Astrocyte (in vitro differentiated cells and primary cell): ENCODE data around the gene DNAJC8. TPM values are rescaled to one million over a fixed set of nuclear protein-coding genes. Genes with fewer than 3 reads are reported as not detected.
A peak's percentile ranks its signal among the peaks of the same experiment; 100 is the strongest.

ENCODE experiments used
- DNase-seq: peaks from one replicate; pipeline ENCODE4 v3.0.0-alpha.2; 2010; ENCODE audit warnings: low read depth
- FAIRE-seq: peaks from 2 replicates; lab custom pipeline; 2011; peaks lifted over from hg19 to GRCh38; lab: Jason Lieb, UNC
- H2AFZ ChIP-seq: 2 replicates; pipeline ENCODE4 v1.6.0; 2012; ENCODE audit warnings: low read depth, low read length, inconsistent platforms
- H3K27ac ChIP-seq: 2 replicates; pipeline ENCODE4 v1.5.1; 2011; ENCODE audit warnings: low read depth, low read length, inconsistent platforms
- H3K27me3 ChIP-seq: 2 replicates; pipeline ENCODE4 v1.6.0; 2011; ENCODE audit warnings: low read length, inconsistent platforms; ENCODE audit not compliant: insufficient read depth
- H3K36me3 ChIP-seq: 2 replicates; pipeline ENCODE4 v1.5.1; 2011; ENCODE audit warnings: low read length, inconsistent platforms; ENCODE audit not compliant: insufficient read depth
- H3K4me1 ChIP-seq: 2 replicates; pipeline ENCODE4 v1.5.1; 2011; ENCODE audit warnings: low read length, inconsistent platforms; ENCODE audit not compliant: insufficient read depth
- H3K4me2 ChIP-seq: 2 replicates; pipeline ENCODE4 v1.6.0; 2012; ENCODE audit warnings: low read length, inconsistent platforms
- H3K4me3 ChIP-seq: 2 replicates; pipeline ENCODE4 v1.5.1; 2011; ENCODE audit warnings: low read depth, mild to moderate bottlenecking, low read length, inconsistent platforms; ENCODE audit not compliant: insufficient read depth
- H3K79me2 ChIP-seq: 2 replicates; pipeline ENCODE4 v1.6.0; 2012; ENCODE audit warnings: mild to moderate bottlenecking, low read length, inconsistent platforms; ENCODE audit not compliant: insufficient read depth
- H3K9ac ChIP-seq: 2 replicates; pipeline ENCODE4 v1.6.0; 2012; ENCODE audit warnings: mild to moderate bottlenecking, low read length, inconsistent platforms
- H3K9me3 ChIP-seq: 2 replicates; pipeline ENCODE4 v1.5.1; 2012; ENCODE audit warnings: low read depth, mild to moderate bottlenecking, low read length, inconsistent platforms; ENCODE audit not compliant: insufficient read depth
- H4K20me1 ChIP-seq: 2 replicates; pipeline ENCODE4 v1.6.0; 2012; ENCODE audit warnings: low read length, inconsistent platforms; ENCODE audit not compliant: insufficient read depth
- H3K27ac Mint-ChIP-seq: one replicate; pipeline ENCODE4 v1.8.0; 2021; ENCODE audit warnings: mild to moderate bottlenecking, mixed read lengths; ENCODE audit not compliant: unreplicated experiment
- H3K27me3 Mint-ChIP-seq: one replicate; pipeline ENCODE4 v1.8.0; 2021; ENCODE audit warnings: low read depth, mixed read lengths; ENCODE audit not compliant: unreplicated experiment
- H3K36me3 Mint-ChIP-seq: one replicate; pipeline ENCODE4 v1.8.0; 2021; ENCODE audit warnings: low read depth, mixed read lengths; ENCODE audit not compliant: unreplicated experiment
- H3K4me1 Mint-ChIP-seq: one replicate; pipeline ENCODE4 v1.8.0; 2021; ENCODE audit warnings: low read depth, mixed read lengths; ENCODE audit not compliant: unreplicated experiment
- H3K4me3 Mint-ChIP-seq: one replicate; pipeline ENCODE4 v1.8.0; 2021; ENCODE audit warnings: mild to moderate bottlenecking, moderate library complexity, mixed read lengths; ENCODE audit not compliant: unreplicated experiment
- H3K9me3 Mint-ChIP-seq: one replicate; pipeline ENCODE4 v1.8.0; 2021; ENCODE audit warnings: mild to moderate bottlenecking, mixed read lengths; ENCODE audit not compliant: unreplicated experiment
- CTCF ChIP-seq: IDR thresholded peaks from 2 replicates; pipeline ENCODE4 v1.5.1; 2011; ENCODE audit warnings: low read depth, mild to moderate bottlenecking, inconsistent platforms, low read length, moderate library complexity; ENCODE audit not compliant: insufficient read depth
- EZH2 ChIP-seq: IDR thresholded peaks from 2 replicates; pipeline ENCODE4 v1.6.1; 2012; ENCODE audit warnings: mild to moderate bottlenecking, low read length, inconsistent platforms; ENCODE audit not compliant: insufficient read depth
- total RNA-seq: library from RNA; stranded (reverse); gene quantifications from 2 replicates; pipeline ENCODE4 v1.2.1, GENCODE V29; 2021

The DNAJC8 gene
- total RNA-seq, 1 donor from 2014 or later: 91.3 TPM

GRCh38 chr1:28160782-28161266 is 72.0 kb downstream of the DNAJC8 start:
- no peak overlapping the region for H3K9ac ChIP-seq
- no peaks in the 10 kb centered on the region for H3K36me3 Mint-ChIP-seq
- peak overlapping the region; percentile 2 for H3K4me2 ChIP-seq
- peak overlapping the region; percentile 16 for H2AFZ ChIP-seq
- H3K4me3 Mint-ChIP-seq: no peak overlapping the region
- peak; percentile 91 for DNase-seq
- H3K4me1 ChIP-seq: peaks cover 8% of the 10 kb centered on the region
- TF ChIP-seq EZH2: no peak
- no peak for TF ChIP-seq CTCF
- H3K9me3 Mint-ChIP-seq: peaks cover 2% of the 10 kb centered on the region
- no peaks in the 10 kb centered on the region for H3K79me2 ChIP-seq
- no peaks in the 10 kb centered on the region for H3K9me3 ChIP-seq
- H3K4me1 Mint-ChIP-seq: peaks cover 6% of the 10 kb centered on the region
- H3K27me3 ChIP-seq: no peaks in the 10 kb centered on the region
- H3K27me3 Mint-ChIP-seq: no peaks in the 10 kb centered on the region
- no peaks in the 10 kb centered on the region for H3K36me3 ChIP-seq
- H3K27ac Mint-ChIP-seq: no peak overlapping the region
- H3K27ac ChIP-seq: no peak overlapping the region
- no peak overlapping the region for H3K4me3 ChIP-seq
- H4K20me1 ChIP-seq: no peaks in the 10 kb centered on the region
- no peak for FAIRE-seq

- H3K79me2 ChIP-seq: no peaks in the 10 kb centered on the region
- no peak overlapping the region for H3K27ac ChIP-seq
- H3K36me3 Mint-ChIP-seq: no peaks in the 10 kb centered on the region
- peaks cover 8% of the 10 kb centered on the region for H3K4me1 ChIP-seq
- no peak overlapping the region for H3K4me3 ChIP-seq
- DNase-seq (no peak), FAIRE-seq (no peak)
- H3K36me3 ChIP-seq: no peaks in the 10 kb centered on the region
- peaks cover 6% of the 10 kb centered on the region for H3K4me1 Mint-ChIP-seq
- no peaks in the 10 kb centered on the region for H3K27me3 ChIP-seq
- no peak overlapping the region for H2AFZ ChIP-seq
- H3K27me3 Mint-ChIP-seq: no peaks in the 10 kb centered on the region
- no peak overlapping the region for H3K27ac Mint-ChIP-seq
- no peaks in the 10 kb centered on the region for H4K20me1 ChIP-seq
- no peak for TF ChIP-seq CTCF
- TF ChIP-seq EZH2: no peak
- no peak overlapping the region for H3K9ac ChIP-seq
- no peaks in the 10 kb centered on the region for H3K9me3 Mint-ChIP-seq
- no peak overlapping the region for H3K4me2 ChIP-seq
- H3K9me3 ChIP-seq: no peaks in the 10 kb centered on the region
- no peak overlapping the region for H3K4me3 Mint-ChIP-seq
These were observed 73.1 kb downstream of the DNAJC8 start for GRCh38 chr1:28159680-28160079.

- DNase-seq: no peak
- TF ChIP-seq CTCF (no peak), EZH2 (no peak)
- Histone ChIP-seq H3K27ac (no peak overlapping the region), H3K79me2 (no peaks in the 10 kb centered on the region), H3K9ac (no peak overlapping the region), H3K4me3 (no peak overlapping the region), H3K9me3 (no peaks in the 10 kb centered on the region), H4K20me1 (no peaks in the 10 kb centered on the region), H3K27me3 (no peaks in the 10 kb centered on the region), H3K4me2 (no peak overlapping the region), H3K4me1 (peaks cover 8% of the 10 kb centered on the region), H2AFZ (no peak overlapping the region), H3K36me3 (no peaks in the 10 kb centered on the region)
- Mint-ChIP-seq H3K36me3 (no peaks in the 10 kb centered on the region), H3K27me3 (no peaks in the 10 kb centered on the region), H3K9me3 (peaks cover under 1% of the 10 kb centered on the region), H3K27ac (no peak overlapping the region), H3K4me1 (peaks cover 6% of the 10 kb centered on the region), H3K4me3 (no peak overlapping the region)
- no peak for FAIRE-seq
These were observed 73.6 kb downstream of the DNAJC8 start for GRCh38 chr1:28159243-28159642.
